Natural killer cell (primary cell): ENCODE measurements around the gene CHD5. TPM values are rescaled to one million over a fixed set of nuclear protein-coding genes. Genes with fewer than 3 reads are reported as not detected.

Source experiments
- ATAC-seq, 3 donors: fragments of 150-1000 bp in 2 of 3; fragments of 200-7000 bp in 1 of 3; cut with Tn5 transposase; 1 replicate in 1 of 3; 2 replicates in 2 of 3; pipeline ENCODE4 v1.10.0; 2021; ENCODE audit warnings: mild to moderate bottlenecking in 2 of 3, moderate library complexity in 2 of 3
- DNase-seq, 2 donors: peaks; one replicate each; pipeline versions ENCODE4 v3.0.0 to v3.0.0-alpha.2; 2013 to 2021; ENCODE audit warnings: mixed read lengths in 1 of 2
- H3K27ac ChIP-seq: one replicate; pipeline ENCODE4 v1.5.1; 2013; ENCODE audit warnings: mild to moderate bottlenecking, low read length
- H3K27me3 ChIP-seq: one replicate; pipeline ENCODE4 v1.6.1; 2013; ENCODE audit warnings: low read length; ENCODE audit not compliant: control insufficient read depth, insufficient read depth
- H3K36me3 ChIP-seq: one replicate; pipeline ENCODE4 v1.6.1; 2013; ENCODE audit warnings: low read length; ENCODE audit not compliant: control insufficient read depth, insufficient read depth
- H3K4me1 ChIP-seq: one replicate; pipeline ENCODE4 v1.6.1; 2013; ENCODE audit warnings: low read length; ENCODE audit not compliant: control insufficient read depth, insufficient read depth
- H3K4me3 ChIP-seq: one replicate; pipeline ENCODE4 v1.5.1; 2013; ENCODE audit warnings: low read length
- H3K9me3 ChIP-seq: one replicate; pipeline ENCODE4 v1.6.1; 2013; ENCODE audit warnings: low read length; ENCODE audit not compliant: control insufficient read depth, insufficient read depth
- H3K27ac Mint-ChIP-seq, 2 donors: one replicate each; pipeline ENCODE4 v1.8.0; 2022; ENCODE audit warnings: mild to moderate bottlenecking in 2 of 2, mixed read lengths in 2 of 2, moderate library complexity in 1 of 2
- H3K27me3 Mint-ChIP-seq, 2 donors: one replicate each; pipeline ENCODE4 v1.8.0; 2022; ENCODE audit warnings: low read depth in 2 of 2, mixed read lengths in 2 of 2
- H3K36me3 Mint-ChIP-seq: one replicate; pipeline ENCODE4 v1.8.0; 2022; ENCODE audit warnings: mixed read lengths
- H3K4me1 Mint-ChIP-seq, 2 donors: one replicate each; pipeline ENCODE4 v1.8.0; 2022; ENCODE audit warnings: mixed read lengths in 2 of 2
- H3K4me3 Mint-ChIP-seq: one replicate; pipeline ENCODE4 v1.8.0; 2022; ENCODE audit warnings: mild to moderate bottlenecking, moderate library complexity, mixed read lengths
- H3K9me3 Mint-ChIP-seq, 2 donors: one replicate each; pipeline ENCODE4 v1.8.0; 2022; ENCODE audit warnings: mixed read lengths in 2 of 2
- WGBS: methylation state at CpG from one replicate; pipeline ENCODE4 v1.1.7; 2013; ENCODE audit warnings: missing lambda C conversion rate; ENCODE audit not compliant: insufficient coverage; 5-methylcytosine and 5-hydroxymethylcytosine counted together
- intact Hi-C: fragments of 100-400 bp; cut with micrococcal nuclease; formaldehyde crosslinking; loops from one replicate; pipeline ENCODE4 v1.14.2; 2022
- total RNA-seq, 4 donors: library from RNA; stranded (reverse); fragments of 120-200 nt in 1 of 4; gene quantifications; one replicate each; pipeline versions ENCODE4 v1.2.3 to v1.2.4, GENCODE V29; 2013 to 2022
- TF ChIP-seq, protein P1 (sequence below): fragments of 200-600 bp; IDR thresholded peaks from one replicate; pipeline ENCODE4 v1.8.0; 2022; ENCODE audit warnings: antibody characterized with exemption

The CHD5 gene
- total RNA-seq, 3 donors from 2014 or later (not counting 1 experiment from before 2014, with no cell fraction given): 0.34 to 1.2 (median 0.73) TPM

DNA sequence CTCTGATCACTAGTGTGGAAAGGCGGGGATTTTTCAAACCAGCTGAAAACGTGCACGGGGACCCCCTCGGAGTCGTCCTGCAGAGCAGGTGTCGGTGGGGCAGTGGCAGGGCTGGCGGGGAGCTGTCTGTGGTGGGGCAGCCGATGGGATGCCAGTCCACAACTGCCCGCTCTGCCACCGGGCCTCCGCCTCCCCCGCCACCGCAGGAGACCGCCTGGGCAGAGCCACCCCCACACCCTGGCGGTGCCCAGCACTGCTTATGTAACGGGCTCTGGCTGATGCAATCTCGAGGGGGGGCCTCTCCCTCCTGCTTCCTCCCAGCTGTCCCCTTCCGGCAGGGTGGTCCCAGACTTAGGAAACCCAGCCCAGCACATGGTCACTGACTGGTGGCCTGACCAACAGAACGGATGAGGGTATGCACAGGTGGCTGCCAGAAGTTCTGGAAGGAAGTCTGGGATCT, 9.3 kb downstream of the CHD5 start:
- Histone ChIP-seq H3K27ac (no peak overlapping the region), H3K4me3 (no peak overlapping the region)

DNA sequence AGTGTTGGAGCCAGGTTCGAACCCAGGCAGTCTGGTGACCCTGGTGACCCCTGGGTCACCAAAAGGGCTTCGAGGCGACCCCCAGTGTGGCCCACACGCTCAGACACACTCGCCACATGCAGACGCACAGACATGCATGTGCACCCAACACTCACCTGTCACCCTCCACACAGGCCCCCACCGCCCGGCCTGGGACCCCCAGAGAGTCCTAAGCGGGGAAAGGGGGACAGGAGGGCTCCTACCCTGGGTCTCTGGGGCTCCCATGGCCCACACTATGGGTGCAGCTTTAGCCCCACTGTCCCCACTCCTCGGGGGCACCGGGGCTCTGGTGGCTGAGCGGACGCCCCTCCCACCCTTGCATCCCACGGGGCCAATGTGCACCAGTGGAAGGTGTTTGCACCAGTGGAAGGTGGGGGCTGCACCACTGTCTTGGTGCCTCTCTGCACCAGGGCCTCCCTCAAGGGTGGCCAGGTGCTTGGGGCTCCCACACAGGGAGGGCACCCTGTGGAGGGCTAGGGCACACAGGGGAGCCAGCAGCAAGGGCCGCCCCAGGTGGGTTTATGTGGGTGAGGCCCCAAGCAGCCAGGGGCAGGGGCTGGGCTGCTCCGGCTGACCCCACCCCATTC, 9.9 kb downstream of the CHD5 start:
- ATAC-seq: no peak
- Mint-ChIP-seq H3K27me3 (peaks cover 0 to 5% of the 10 kb centered on the region in 2 donors), H3K4me3 (no peak overlapping the region), H3K4me1 (no peaks in the 10 kb centered on the region), H3K9me3 (no peaks in the 10 kb centered on the region), H3K36me3 (no peaks in the 10 kb centered on the region), H3K27ac (no peak overlapping the region)
- no peaks in the 10 kb centered on the region for H3K4me1 ChIP-seq
- no peaks in the 10 kb centered on the region for H3K27me3 ChIP-seq
- intact Hi-C loops: no loop called here
- 70% methylated on average over 16 of the region's 16 CpGs for WGBS
- H3K4me3 ChIP-seq: no peak overlapping the region
- no peak overlapping the region for H3K27ac ChIP-seq
- no peak for DNase-seq
- no peaks in the 10 kb centered on the region for H3K36me3 ChIP-seq
- TF ChIP-seq, protein P1, sequence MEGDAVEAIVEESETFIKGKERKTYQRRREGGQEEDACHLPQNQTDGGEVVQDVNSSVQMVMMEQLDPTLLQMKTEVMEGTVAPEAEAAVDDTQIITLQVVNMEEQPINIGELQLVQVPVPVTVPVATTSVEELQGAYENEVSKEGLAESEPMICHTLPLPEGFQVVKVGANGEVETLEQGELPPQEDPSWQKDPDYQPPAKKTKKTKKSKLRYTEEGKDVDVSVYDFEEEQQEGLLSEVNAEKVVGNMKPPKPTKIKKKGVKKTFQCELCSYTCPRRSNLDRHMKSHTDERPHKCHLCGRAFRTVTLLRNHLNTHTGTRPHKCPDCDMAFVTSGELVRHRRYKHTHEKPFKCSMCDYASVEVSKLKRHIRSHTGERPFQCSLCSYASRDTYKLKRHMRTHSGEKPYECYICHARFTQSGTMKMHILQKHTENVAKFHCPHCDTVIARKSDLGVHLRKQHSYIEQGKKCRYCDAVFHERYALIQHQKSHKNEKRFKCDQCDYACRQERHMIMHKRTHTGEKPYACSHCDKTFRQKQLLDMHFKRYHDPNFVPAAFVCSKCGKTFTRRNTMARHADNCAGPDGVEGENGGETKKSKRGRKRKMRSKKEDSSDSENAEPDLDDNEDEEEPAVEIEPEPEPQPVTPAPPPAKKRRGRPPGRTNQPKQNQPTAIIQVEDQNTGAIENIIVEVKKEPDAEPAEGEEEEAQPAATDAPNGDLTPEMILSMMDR: no peak
- no peaks in the 10 kb centered on the region for H3K9me3 ChIP-seq

More for the DNA sequence above, 9.3 kb downstream of the CHD5 start:
- Mint-ChIP-seq H3K27me3 (peaks cover 0 to 5% of the 10 kb centered on the region in 2 donors), H3K9me3 (no peaks in the 10 kb centered on the region), H3K4me1 (no peaks in the 10 kb centered on the region), H3K27ac (no peak overlapping the region), H3K4me3 (no peak overlapping the region), H3K36me3 (no peaks in the 10 kb centered on the region)
- Histone ChIP-seq H3K27me3 (no peaks in the 10 kb centered on the region), H3K4me1 (no peaks in the 10 kb centered on the region), H3K36me3 (no peaks in the 10 kb centered on the region), H3K9me3 (no peaks in the 10 kb centered on the region)
- WGBS: 50% methylated on average over 19 of the region's 19 CpGs
- TF ChIP-seq, protein P1: no peak
- ATAC-seq (no peak), DNase-seq (no peak)
- intact Hi-C loops: no loop called here

DNA sequence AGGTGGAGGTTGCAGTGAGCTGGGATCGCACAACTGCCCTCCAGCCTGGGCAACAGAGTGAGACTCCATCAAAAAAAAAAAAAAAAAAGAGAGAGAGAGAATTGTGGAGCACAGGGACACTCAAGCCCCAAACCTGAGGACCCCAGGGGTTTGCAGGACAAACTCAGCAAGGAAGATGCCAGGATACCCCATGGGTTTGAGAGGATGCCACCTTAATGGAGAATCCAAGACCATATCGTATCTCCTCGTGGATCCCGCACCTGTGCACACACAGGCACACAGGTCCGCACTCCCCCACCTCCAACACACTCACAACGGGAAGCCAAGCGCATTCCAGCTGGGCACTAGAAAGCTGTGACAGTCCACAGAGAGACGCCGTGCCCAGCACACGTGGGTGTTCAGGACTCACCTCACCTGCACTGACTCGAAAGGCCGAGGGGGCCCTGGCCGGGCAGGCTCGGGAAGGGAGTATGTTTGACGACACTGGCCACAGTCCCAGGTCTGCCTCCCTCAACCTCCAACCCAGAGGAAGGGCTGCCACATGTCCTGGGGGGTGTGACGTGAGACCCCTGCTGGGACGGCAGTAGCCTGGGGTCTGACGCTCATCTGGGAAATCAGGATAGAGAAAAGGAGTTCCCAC, 11.1 kb downstream of the CHD5 start:
- no peak for ATAC-seq
- TF ChIP-seq, protein P1: no peak
- intact Hi-C loops: no loop called here

More for the DNA sequence above, 11.1 kb downstream of the CHD5 start:
- H3K9me3 ChIP-seq: no peaks in the 10 kb centered on the region
- 87% methylated on average over 18 of the region's 18 CpGs for WGBS
- Mint-ChIP-seq H3K27me3 (peaks cover 0 to 9% of the 10 kb centered on the region in 2 donors), H3K4me1 (no peaks in the 10 kb centered on the region), H3K9me3 (no peaks in the 10 kb centered on the region), H3K4me3 (no peak overlapping the region), H3K27ac (no peak overlapping the region), H3K36me3 (no peaks in the 10 kb centered on the region)
- no peak overlapping the region for H3K27ac ChIP-seq
- H3K36me3 ChIP-seq: no peaks in the 10 kb centered on the region
- DNase-seq: no peak
- no peaks in the 10 kb centered on the region for H3K4me1 ChIP-seq
- no peaks in the 10 kb centered on the region for H3K27me3 ChIP-seq
- H3K4me3 ChIP-seq: no peak overlapping the region
